GM12878 (cell line): ENCODE data around the gene COL25A1. TPM values are rescaled to one million over a fixed set of nuclear protein-coding genes. Genes with fewer than 3 reads are reported as not detected.

Experiments used
- ATAC-seq: fragments of 200-7000 bp; cut with Tn5 transposase; 3 replicates; pipeline ENCODE4 v1.9.1; 2020; ENCODE audit warnings: mild to moderate bottlenecking, moderate library complexity
- BruUV-seq: library from RNA; stranded (reverse); fragments of 400-500 nt; replicated peaks from 2 replicates; lab custom pipeline; 2021; lab: Mats Ljungman, UMichigan
- CTCF ChIA-PET: fragments of 300-600 bp; sonication (Branson Sonifier 250); formaldehyde crosslinking; extraction: SDS; loops from one replicate; lab custom pipeline; 2021; ENCODE audit warnings: inconsistent platforms; lab: Yijun Ruan, JAX
- POLR2A ChIA-PET: fragments of 350-600 bp; formaldehyde crosslinking; extraction: SDS; loops from one replicate; lab custom pipeline; 2021; ENCODE audit warnings: inconsistent platforms; lab: Charles Lee
- RAD21 ChIA-PET: fragments of 300-600 bp; sonication (Branson Sonifier 250); formaldehyde crosslinking; loops from one replicate; lab custom pipeline; 2023; ENCODE audit warnings: antibody characterized with exemption; ENCODE audit not compliant: unreplicated experiment; lab: Charles Lee
- SMC1A ChIA-PET: fragments of 300-600 bp; sonication (Branson Sonifier 250); formaldehyde crosslinking; loops from one replicate; lab custom pipeline; 2023; ENCODE audit not compliant: unreplicated experiment, uncharacterized antibody; lab: Charles Lee
- DNase-seq: peaks from one replicate; pipeline ENCODE4 v3.0.0-alpha.2; 2011; ENCODE audit warnings: low read depth, low spot score
- FAIRE-seq: peaks from 3 replicates; lab custom pipeline; 2011; peaks lifted over from hg19 to GRCh38; lab: Jason Lieb, UNC
- H2AFZ ChIP-seq: 2 replicates; pipeline ENCODE4 v1.6.0; 2011; ENCODE audit warnings: low read depth, low read length, control low read depth; ENCODE audit not compliant: control insufficient read depth
- H3K27ac ChIP-seq: 2 replicates; pipeline ENCODE4 v1.5.1; 2011; ENCODE audit warnings: control low read depth; ENCODE audit not compliant: control insufficient read depth, insufficient read depth
- H3K27me3 ChIP-seq, 2 experiments: replicated peaks in 1 of 2; 2 replicates each; pipeline versions ENCODE4 v1.6.0 to v1.6.1; 2011; ENCODE audit warnings: low read length in 1 of 2; ENCODE audit not compliant: control insufficient read depth in 2 of 2, insufficient read depth in 2 of 2
- H3K36me3 ChIP-seq, 2 experiments: 2 replicates each; pipeline ENCODE4 v1.5.1; 2011; ENCODE audit warnings: low read length in 1 of 2; ENCODE audit not compliant: control insufficient read depth in 2 of 2, insufficient read depth in 2 of 2
- H3K4me1 ChIP-seq: 2 replicates; pipeline ENCODE4 v1.6.1; 2011; ENCODE audit warnings: mild to moderate bottlenecking, low read length, moderate library complexity, mixed read lengths; ENCODE audit not compliant: control insufficient read depth, insufficient read depth
- H3K4me2 ChIP-seq: 2 replicates; pipeline ENCODE4 v1.6.0; 2011; ENCODE audit warnings: control low read depth; ENCODE audit not compliant: control insufficient read depth, insufficient read depth
- H3K4me3 ChIP-seq: fragments of 200-600 bp; sonication (generic); 2 replicates; pipeline ENCODE4 v1.5.1; 2016
- H3K79me2 ChIP-seq: 2 replicates; pipeline ENCODE4 v1.6.0; 2011; ENCODE audit warnings: low read length; ENCODE audit not compliant: control insufficient read depth, insufficient read depth
- H3K9ac ChIP-seq: 2 replicates; pipeline ENCODE4 v1.8.0; 2011; ENCODE audit warnings: low read length, control low read depth, mixed read lengths; ENCODE audit not compliant: control insufficient read depth, insufficient read depth
- H3K9me3 ChIP-seq: replicated peaks from 3 replicates; pipeline ENCODE4 v1.5.1; 2011; ENCODE audit warnings: mild to moderate bottlenecking, low read length; ENCODE audit not compliant: control insufficient read depth, insufficient read depth
- H4K20me1 ChIP-seq: 2 replicates; pipeline ENCODE4 v1.6.0; 2011; ENCODE audit not compliant: control insufficient read depth, insufficient read depth
- CBFB ChIP-seq: IDR thresholded peaks from 2 replicates; pipeline ENCODE4 v1.6.1; 2016; ENCODE audit warnings: antibody characterized with exemption, low read depth
- CEBPB ChIP-seq, 2 experiments: fragments of 150-350 bp in 1 of 2; IDR thresholded peaks; 2 replicates each; pipeline ENCODE4 v1.6.1; 2012 to 2014; ENCODE audit warnings: low read depth in 2 of 2, low read length in 2 of 2, borderline replicate concordance in 1 of 2, inconsistent platforms in 1 of 2
- CHD1 ChIP-seq: IDR thresholded peaks from 2 replicates; pipeline ENCODE4 v1.6.1; 2012; ENCODE audit warnings: low read depth, low read length, improper control_type of control experiment
- CUX1 ChIP-seq: IDR thresholded peaks from 2 replicates; pipeline ENCODE4 v1.6.1; 2012; ENCODE audit warnings: improper control_type of control experiment, low read depth, low read length; ENCODE audit not compliant: insufficient replicate concordance
- EZH2 ChIP-seq: IDR thresholded peaks from 2 replicates; pipeline ENCODE4 v1.6.1; 2012; ENCODE audit warnings: low read depth, mild to moderate bottlenecking, control low read depth, inconsistent platforms, low read length, borderline replicate concordance; ENCODE audit not compliant: control insufficient read depth
- HDGF ChIP-seq: fragments of 450-650 bp; IDR thresholded peaks from 2 replicates; pipeline ENCODE4 v1.6.1; 2016; ENCODE audit warnings: antibody characterized with exemption
- KDM1A ChIP-seq: fragments of 200-600 bp; sonication (generic); IDR thresholded peaks from 2 replicates; pipeline ENCODE4 v1.6.1; 2016; ENCODE audit warnings: borderline replicate concordance
- NBN ChIP-seq: fragments of 450-650 bp; IDR thresholded peaks from 2 replicates; pipeline ENCODE4 v1.6.1; 2016
- PAX5 ChIP-seq: IDR thresholded peaks from 2 replicates; pipeline ENCODE4 v1.6.1; 2011; ENCODE audit warnings: low read depth, low read length, borderline replicate concordance
- PML ChIP-seq: IDR thresholded peaks from 2 replicates; pipeline ENCODE4 v1.6.1; 2012; ENCODE audit warnings: low read length, inconsistent platforms
- RBBP5 ChIP-seq: fragments of 200-600 bp; sonication (generic); conservative IDR thresholded peaks from 2 replicates; pipeline ENCODE4 v1.6.1; 2016
- REST ChIP-seq: IDR thresholded peaks from 2 replicates; pipeline ENCODE4 v1.6.1; 2012; ENCODE audit warnings: mild to moderate bottlenecking, low read depth, low read length
- SIN3A ChIP-seq: IDR thresholded peaks from 2 replicates; pipeline ENCODE4 v1.6.1; 2012; ENCODE audit warnings: low read depth, low read length, improper control_type of control experiment
- TCF12 ChIP-seq: IDR thresholded peaks from 2 replicates; pipeline ENCODE4 v1.6.1; 2011; ENCODE audit warnings: low read depth, mild to moderate bottlenecking, low read length
- WGBS: methylation state at CpG from one replicate; pipeline ENCODE4 v1.1.6; 2016; ENCODE audit warnings: low lambda C conversion rate; ENCODE audit not compliant: insufficient replicate concordance, insufficient coverage; ENCODE audit errors: missing lambda C conversion rate; 5-methylcytosine and 5-hydroxymethylcytosine counted together
- in situ Hi-C: fragments of 300-500 bp; cut with MboI; formaldehyde crosslinking; loops from 9 replicates; pipeline ENCODE4 v1.14.3; 2018; ENCODE audit warnings: mixed read lengths
- intact Hi-C: fragments of 100-400 bp; cut with micrococcal nuclease; formaldehyde crosslinking; loops from one replicate; pipeline ENCODE4 v1.14.2; 2022; ENCODE audit not compliant: unreplicated experiment
- polyA plus RNA-seq, 11 experiments: library from polyadenylated mRNA; depleted of rRNA in 4 of 11; unstranded in 6 of 11; stranded (reverse) in 5 of 11; fragments of >200 nt; fragmentation: Nextera tagmentation in 4 of 11; fragmentation: Illumina TruSeq in 1 of 11; extraction: Ambion mirVana in 4 of 11; extraction: Trizol in 1 of 11; gene quantifications; 1 replicate in 1 of 11; 2 replicates in 10 of 11; pipeline versions ENCODE4 v1.2.1 to v1.2.3, GENCODE V29; 2011 to 2016; ENCODE audit warnings: inconsistent platforms in 2 of 11, missing spikeins in 2 of 11, low read depth in 1 of 11
- total RNA-seq, 4 experiments: library from RNA; depleted of rRNA in 3 of 4; stranded (reverse); fragments of >200 nt in 3 of 4; fragmentation: Illumina TruSeq in 1 of 4; extraction: Trizol in 1 of 4; gene quantifications; 2 replicates each; pipeline versions ENCODE4 v1.2.1 to v1.2.3, GENCODE V29; 2013 to 2021
- TF ChIP-seq, protein P1 (sequence below): IDR thresholded peaks from 2 replicates; pipeline ENCODE4 v1.6.1; 2012; ENCODE audit warnings: low read depth, low read length, improper control_type of control experiment

Gene COL25A1
- total and polyA plus RNA-seq, 10 of the 15 experiments (the other 5 are each of a cell fraction or from before 2014, with no cell fraction given) = 0.01 to 0.26 (median 0.12) TPM; not detected in 6

DNA sequence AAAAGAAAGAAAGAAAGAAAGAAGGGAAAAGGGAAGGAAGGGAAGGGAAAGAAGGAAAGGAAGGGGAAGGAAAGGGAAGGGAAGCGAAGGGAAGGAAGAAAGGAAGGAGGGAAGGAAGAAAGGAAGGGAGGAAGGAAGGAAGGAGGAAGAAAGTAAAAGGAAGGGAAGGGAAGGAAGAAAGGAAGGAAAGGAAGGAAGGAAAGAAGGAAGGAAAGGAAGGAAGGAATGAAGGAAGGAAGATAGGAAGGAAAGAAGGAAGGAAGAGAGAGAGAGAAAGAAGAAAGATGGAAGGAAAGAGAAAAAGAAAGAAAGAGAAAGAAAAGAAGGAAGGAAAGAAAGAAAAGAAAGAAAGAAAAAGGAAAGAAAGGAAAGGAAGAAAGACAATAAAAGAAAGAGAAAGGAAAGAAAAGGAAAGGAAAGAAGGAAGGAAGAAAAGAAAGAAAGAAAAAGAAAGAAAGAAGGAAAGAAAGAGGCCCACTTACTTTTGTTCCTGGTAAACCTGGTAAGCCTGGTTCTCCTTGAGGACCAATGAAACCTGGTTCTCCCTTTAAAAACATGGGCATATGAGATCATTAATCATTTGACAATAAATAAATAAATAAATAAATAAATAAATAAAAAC lies 433.7 kb downstream of the COL25A1 start:
- Histone ChIP-seq H2AFZ (no peak overlapping the region), H3K9me3 (no peaks in the 10 kb centered on the region), H3K79me2 (no peaks in the 10 kb centered on the region), H3K4me2 (no peak overlapping the region), H4K20me1 (no peaks in the 10 kb centered on the region), H3K27ac (no peak overlapping the region), H3K4me3 (no peak overlapping the region), H3K4me1 (no peaks in the 10 kb centered on the region), H3K36me3 (no peaks in the 10 kb centered on the region), H3K9ac (no peak overlapping the region), H3K27me3 (no peaks in the 10 kb centered on the region)
- WGBS = 13% methylated on average over 1 of the region's 1 CpG
- ATAC-seq (no peak), DNase-seq (no peak), FAIRE-seq (no peak)
- SMC1A ChIA-PET = no interaction called here
- TF ChIP-seq CUX1 (no peak), CBFB (no peak), EZH2 (no peak), CHD1 (no peak), HDGF (no peak), PML (no peak), KDM1A (no peak), PAX5 (no peak), CEBPB (IDR thresholded peaks at IDR 0.05; ENCODE audit: borderline replicate concordance in 1 of 2, low read depth in 2 of 2, low read length in 2 of 2) (no peak), REST (no peak), NBN (no peak), RBBP5 (no peak), SIN3A (no peak), TCF12 (no peak)
- TF ChIP-seq, protein P1, sequence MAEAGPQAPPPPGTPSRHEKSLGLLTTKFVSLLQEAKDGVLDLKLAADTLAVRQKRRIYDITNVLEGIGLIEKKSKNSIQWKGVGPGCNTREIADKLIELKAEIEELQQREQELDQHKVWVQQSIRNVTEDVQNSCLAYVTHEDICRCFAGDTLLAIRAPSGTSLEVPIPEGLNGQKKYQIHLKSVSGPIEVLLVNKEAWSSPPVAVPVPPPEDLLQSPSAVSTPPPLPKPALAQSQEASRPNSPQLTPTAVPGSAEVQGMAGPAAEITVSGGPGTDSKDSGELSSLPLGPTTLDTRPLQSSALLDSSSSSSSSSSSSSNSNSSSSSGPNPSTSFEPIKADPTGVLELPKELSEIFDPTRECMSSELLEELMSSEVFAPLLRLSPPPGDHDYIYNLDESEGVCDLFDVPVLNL = no peak
- RAD21 ChIA-PET = no interaction called here
- in situ Hi-C loops = no loop called here
- POLR2A ChIA-PET = no interaction called here
- intact Hi-C loops = no loop called here
- BruUV-seq = no TSS peak
- CTCF ChIA-PET = interaction anchor here (0.6 kb wide), 1 partner anchor 16 kb away, joined by 3 read pairs; no protein-coding TSS in a partner anchor
